ENCODE data around the gene MYL7. TPM values are rescaled to one million over a fixed set of nuclear protein-coding genes. Genes with fewer than 3 reads are reported as not detected.

The MYL7 gene
- total and polyA plus RNA-seq, 2 of the 13 experiments (the other 11 are each of a cell fraction or from before 2014, with no cell fraction given), result 1.8 TPM; not detected in 1

DNA sequence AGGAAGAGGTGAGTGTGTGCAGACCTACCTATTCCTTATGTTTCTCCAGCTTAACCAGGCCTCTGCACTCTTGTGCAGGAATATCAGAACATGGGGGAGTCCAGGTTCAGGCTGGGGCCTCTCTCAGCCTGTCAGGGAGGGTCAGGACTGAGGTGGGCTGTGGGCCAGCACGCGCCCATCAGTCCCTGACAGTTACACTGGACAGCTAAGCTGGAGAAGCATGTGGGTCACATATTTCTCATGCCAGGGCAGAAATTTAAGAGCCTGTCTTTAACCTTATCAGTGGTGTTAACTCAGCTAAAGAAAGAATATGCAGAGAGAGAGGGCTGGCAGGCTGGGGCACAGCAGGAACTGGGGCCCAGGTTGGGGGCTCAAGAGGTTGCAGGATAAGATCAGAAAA is 9.1 kb downstream of the MYL7 start:
- Histone ChIP-seq H3K27ac (ENCODE audit: extremely low read length, insufficient read depth, low read length) (no peak overlapping the region), H3K4me1 (ENCODE audit: insufficient read depth, low read length) (peaks cover 35% of the 10 kb centered on the region), H2AFZ (ENCODE audit: low read length) (no peak overlapping the region), H3K9ac (ENCODE audit: insufficient read depth, low read depth, low read length) (no peak overlapping the region), H3K4me3 (replicated peaks in 1 of 3; ENCODE audit: insufficient read depth in 1 of 3, low read depth in 2 of 3, low read length in 3 of 3) (no peak overlapping the region), H3K36me3 (replicated peaks in 1 of 2; ENCODE audit: control insufficient read depth in 1 of 2, insufficient read depth in 2 of 2, low read length in 2 of 2) (no peaks in the 10 kb centered on the region), H3K27me3 (ENCODE audit: control insufficient read depth in 1 of 2, insufficient read depth in 2 of 2, low read length in 2 of 2) (peaks cover 0 to 2% of the 10 kb centered on the region in 2 experiments; a peak in 1 of 5 replicates), H4K20me1 (ENCODE audit: insufficient read depth, low read length) (no peaks in the 10 kb centered on the region), H3K79me2 (ENCODE audit: insufficient read depth, low read length) (no peaks in the 10 kb centered on the region), H3K4me2 (ENCODE audit: low read depth, low read length) (peak overlapping the region; percentile 54; the same call in 1 of the 2 replicates), H3K9me3 (ENCODE audit: low read length) (no peaks in the 10 kb centered on the region)
- BruUV-seq (replicated peaks), result no TSS peak
- TF ChIP-seq ZNF414 (CRISPR knock-in tag; IDR thresholded peaks at IDR 0.05) (no peak), HOXA9 (CRISPR knock-in tag; IDR thresholded peaks at IDR 0.05; ENCODE audit: borderline replicate concordance) (0 out of 2 replicates have a peak, but pooled peaks have one; percentile 31)
- in situ Hi-C loops (cut with HindIII; ENCODE audit: extremely low pct_ligation_motif_present, low pct_unique_long_range_greater_than_20kb), result no loop called here
- DNase-seq (ENCODE audit: low spot score), result no peak
- ChIA-PET CTCF (ENCODE audit: low intra/inter-chr PET ratio, low total read pairs) (no interaction called here), POLR2A (interaction anchor here (1.1 to 1.7 kb wide), 2 partner anchors 69 to 81 kb away, joined by 4 to 7 read pairs; partner anchors contain the start of gene YKT6)
- 0% methylated on average over 2 of the region's 2 CpGs for WGBS (ENCODE audit: low lambda C conversion rate)
- intact Hi-C loops (cut with micrococcal nuclease; ENCODE audit: unreplicated experiment), result loop anchor here (10.0 kb wide), 1 partner anchor 63 kb away; no protein-coding TSS in a partner anchor
- ATAC-seq, result no peak
- FAIRE-seq, result no peak

DNA sequence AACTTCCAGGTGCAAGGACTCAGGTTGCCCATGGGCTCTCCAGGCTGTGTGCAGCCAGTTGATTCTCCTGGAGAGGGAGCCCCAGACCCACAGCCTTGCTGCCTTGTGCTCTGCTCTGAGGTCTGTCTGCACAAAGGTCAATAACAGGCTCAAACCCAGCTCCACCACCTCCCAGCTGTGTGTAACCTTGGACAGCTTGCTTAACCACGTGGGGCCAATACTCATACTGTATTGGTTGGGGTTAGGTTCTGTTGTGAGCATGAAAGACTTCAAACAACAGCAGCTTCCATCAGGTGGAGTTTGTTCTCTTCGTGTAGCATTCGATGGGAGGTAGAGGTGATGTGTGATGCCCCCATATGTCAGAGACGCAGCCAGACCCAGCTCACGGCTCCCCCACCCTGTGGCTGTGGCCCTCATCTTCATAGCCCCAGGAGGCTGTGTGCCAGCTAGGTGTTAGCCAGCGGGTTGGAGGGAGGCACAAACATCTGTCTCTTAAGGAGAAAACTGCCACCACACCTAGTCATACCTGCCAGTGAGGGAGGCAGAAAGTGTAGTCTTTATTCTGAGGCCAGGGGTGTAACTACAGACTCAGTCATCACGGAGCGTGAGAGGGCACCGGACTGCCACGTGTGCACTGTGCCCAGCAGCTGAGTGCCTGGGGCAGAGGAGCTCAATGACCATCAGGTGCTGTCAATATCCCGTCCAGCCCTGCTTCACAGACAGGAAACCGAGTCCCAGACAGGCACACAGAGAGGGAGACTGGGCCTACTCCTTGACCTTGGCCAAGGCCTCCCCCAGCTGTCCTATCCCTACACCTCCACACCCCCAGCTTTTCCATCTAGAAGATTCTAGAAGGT is 9.7 kb downstream of the MYL7 start:
- ChIA-PET CTCF (ENCODE audit: low intra/inter-chr PET ratio, low total read pairs) (interaction anchor here (1.2 to 1.5 kb wide), 3 partner anchors 65 to 100 kb away, joined by 6 to 7 read pairs (median 6); no protein-coding TSS in a partner anchor), POLR2A (interaction anchor here (0.7 to 1.7 kb wide), 5 partner anchors 9 to 443 kb away, joined by 3 to 7 read pairs (median 4); partner anchors contain the start of genes DDX56, POLD2 and YKT6)
- H3K27ac ChIP-seq (ENCODE audit: extremely low read length, insufficient read depth, low read length), result no peak overlapping the region
- peaks cover 0 to 2% of the 10 kb centered on the region in 2 experiments; a peak in 1 of 5 replicates for H3K27me3 ChIP-seq (ENCODE audit: control insufficient read depth in 1 of 2, insufficient read depth in 2 of 2, low read length in 2 of 2)
- 67% methylated on average over 4 of the region's 12 CpGs for WGBS (ENCODE audit: low lambda C conversion rate)
- H3K79me2 ChIP-seq (ENCODE audit: insufficient read depth, low read length), result no peaks in the 10 kb centered on the region
- FAIRE-seq (peak; percentile 99), ATAC-seq (peak; percentile 98), DNase-seq (ENCODE audit: low spot score) (peak; percentile 96)
- no peak overlapping the region for H2AFZ ChIP-seq (ENCODE audit: low read length)
- peaks cover 35% of the 10 kb centered on the region for H3K4me1 ChIP-seq (ENCODE audit: insufficient read depth, low read length)
- in situ Hi-C loops (cut with HindIII; ENCODE audit: extremely low pct_ligation_motif_present, low pct_unique_long_range_greater_than_20kb), result no loop called here
- peak overlapping the region; percentile 54 for H3K4me2 ChIP-seq (ENCODE audit: low read depth, low read length)
- no peaks in the 10 kb centered on the region for H3K9me3 ChIP-seq (ENCODE audit: low read length)
- H3K36me3 ChIP-seq (replicated peaks in 1 of 2; ENCODE audit: control insufficient read depth in 1 of 2, insufficient read depth in 2 of 2, low read length in 2 of 2), result no peaks in the 10 kb centered on the region
- no peaks in the 10 kb centered on the region for H4K20me1 ChIP-seq (ENCODE audit: insufficient read depth, low read length)
- no peak overlapping the region; the same call in 1 of the 2 replicates for H3K9ac ChIP-seq (ENCODE audit: insufficient read depth, low read depth, low read length)
- no TSS peak for BruUV-seq (replicated peaks)
- H3K4me3 ChIP-seq (replicated peaks in 1 of 3; ENCODE audit: insufficient read depth in 1 of 3, low read depth in 2 of 3, low read length in 3 of 3), result peak overlapping the region in 1 of 3 experiments; percentile 23; a peak in 2 of 6 replicates
- intact Hi-C loops (cut with micrococcal nuclease; ENCODE audit: unreplicated experiment), result loop anchor here (10.0 kb wide), 1 partner anchor 63 kb away; no protein-coding TSS in a partner anchor
- TF ChIP-seq RXRA (CRISPR knock-in tag; IDR thresholded peaks at IDR 0.05), result peak; percentile 93
- 0 out of 2 replicates have a peak, but pooled peaks have one; percentile 45 for TF ChIP-seq MIER2 (CRISPR knock-in tag; IDR thresholded peaks at IDR 0.05)
- peak; percentile 62; the same call in 1 of the 2 replicates for TF ChIP-seq EHMT2 (IDR thresholded peaks at IDR 0.05; ENCODE audit: borderline replicate concordance, low read depth, low read length)
- TF ChIP-seq PATZ1 (CRISPR knock-in tag; IDR thresholded peaks at IDR 0.05), result peak; percentile 31; the same call in 1 of the 2 replicates
- peak; percentile 73 for TF ChIP-seq RARA (CRISPR knock-in tag; IDR thresholded peaks at IDR 0.05)
- TF ChIP-seq TARDBP (CRISPR knock-in tag; IDR thresholded peaks at IDR 0.05), result 0 out of 2 replicates have a peak, but pooled peaks have one; percentile 18
- no peak for TF ChIP-seq RFX5 (IDR thresholded peaks at IDR 0.05; ENCODE audit: low read depth, low read length)
- peak; percentile 64 for TF ChIP-seq ZNF574 (CRISPR knock-in tag; IDR thresholded peaks at IDR 0.05)
